HepG2 (cell line): Measurements from ENCODE around the gene C9. TPM values are rescaled to one million over a fixed set of nuclear protein-coding genes. Genes with fewer than 3 reads are reported as not detected.

Source experiments
- DMAP1 ChIP-seq: IDR thresholded peaks from 2 replicates; pipeline ENCODE4 v1.6.1; 2016
- HDAC1 ChIP-seq: sonication (generic); formaldehyde crosslinking; IDR thresholded peaks from 2 replicates; pipeline ENCODE4 v1.5.1; 2020; ENCODE audit warnings: mild to moderate bottlenecking, missing genetic modification reagents
- NPAS2 ChIP-seq: sonication (generic); formaldehyde crosslinking; IDR thresholded peaks from 2 replicates; pipeline ENCODE4 v1.8.0; 2022; ENCODE audit warnings: mild to moderate bottlenecking, missing genetic modification reagents, borderline replicate concordance
- THAP11 ChIP-seq: IDR thresholded peaks from 2 replicates; pipeline ENCODE4 v1.6.1; 2016; ENCODE audit warnings: missing biosample characterization, missing genetic modification reagents
- ZFP36L1 ChIP-seq: sonication (generic); formaldehyde crosslinking; IDR thresholded peaks from 2 replicates; pipeline ENCODE4 v1.8.0; 2022; ENCODE audit warnings: mild to moderate bottlenecking, missing genetic modification reagents, moderate library complexity
- ZNF326 ChIP-seq: sonication (generic); formaldehyde crosslinking; IDR thresholded peaks from 2 replicates; pipeline ENCODE4 v1.4.0; 2020; ENCODE audit warnings: missing genetic modification reagents, borderline replicate concordance
- ZNF331 ChIP-seq: sonication (generic); formaldehyde crosslinking; IDR thresholded peaks from 2 replicates; pipeline ENCODE4 v1.4.0; 2020; ENCODE audit warnings: missing genetic modification reagents
- ZNF558 ChIP-seq: sonication (generic); formaldehyde crosslinking; IDR thresholded peaks from 2 replicates; pipeline ENCODE4 v1.9.0; 2022; ENCODE audit warnings: mild to moderate bottlenecking, missing genetic modification reagents, borderline replicate concordance
- ZNF577 ChIP-seq: sonication (generic); formaldehyde crosslinking; IDR thresholded peaks from 2 replicates; pipeline ENCODE4 v1.4.0; 2020; ENCODE audit warnings: mild to moderate bottlenecking, low read depth, missing genetic modification reagents, borderline replicate concordance
- polyA plus RNA-seq, 8 experiments: library from polyadenylated mRNA; depleted of rRNA in 3 of 8; stranded (reverse) in 7 of 8; unstranded in 1 of 8; fragments of >200 nt; fragmentation: Illumina TruSeq in 4 of 8; extraction: Trizol in 4 of 8; gene quantifications; 2 replicates each; pipeline versions ENCODE4 v1.2.1 to v1.2.3, GENCODE V29; 2011 to 2016; ENCODE audit warnings: low read depth in 4 of 8, missing spikeins in 1 of 8, mixed read lengths in 1 of 8; ENCODE audit not compliant: insufficient read depth in 1 of 8
- total RNA-seq, 5 experiments: library from RNA; depleted of rRNA; stranded (reverse); fragments of >200 nt; fragmentation: Illumina TruSeq; extraction: Trizol; gene quantifications; 2 replicates each; pipeline ENCODE4 v1.2.3, GENCODE V29; 2016; ENCODE audit warnings: low read depth in 1 of 5
- TF ChIP-seq, protein P1 (sequence below), 2 experiments: sonication (generic) in 1 of 2; formaldehyde crosslinking in 1 of 2; IDR thresholded peaks; 2 replicates each; pipeline versions ENCODE4 v1.5.1 to v1.6.1; 2011 to 2020; ENCODE audit warnings: borderline replicate concordance in 1 of 2, low read depth in 1 of 2, low read length in 1 of 2, mild to moderate bottlenecking in 1 of 2, missing genetic modification reagents in 1 of 2, moderate library complexity in 1 of 2
- TF ChIP-seq, protein P2 (sequence below): sonication (generic); formaldehyde crosslinking; IDR thresholded peaks from 2 replicates; pipeline ENCODE4 v1.8.0; 2022; ENCODE audit warnings: mild to moderate bottlenecking, missing genetic modification reagents, borderline replicate concordance
- TF ChIP-seq, protein P3 (sequence below): sonication (generic); formaldehyde crosslinking; IDR thresholded peaks from 2 replicates; pipeline ENCODE4 v1.8.0; 2022; ENCODE audit warnings: missing genetic modification reagents, mild to moderate bottlenecking, borderline replicate concordance
- TF ChIP-seq, protein P4 (sequence below): sonication (generic); formaldehyde crosslinking; IDR thresholded peaks from 2 replicates; pipeline ENCODE4 v1.4.0; 2020; ENCODE audit warnings: missing genetic modification reagents; ENCODE audit errors: not compliant biosample characterization

Gene C9
- total and polyA plus RNA-seq, 2 of the 13 experiments (the other 11 are each of a cell fraction or from before 2014, with no cell fraction given) = not detected

DNA sequence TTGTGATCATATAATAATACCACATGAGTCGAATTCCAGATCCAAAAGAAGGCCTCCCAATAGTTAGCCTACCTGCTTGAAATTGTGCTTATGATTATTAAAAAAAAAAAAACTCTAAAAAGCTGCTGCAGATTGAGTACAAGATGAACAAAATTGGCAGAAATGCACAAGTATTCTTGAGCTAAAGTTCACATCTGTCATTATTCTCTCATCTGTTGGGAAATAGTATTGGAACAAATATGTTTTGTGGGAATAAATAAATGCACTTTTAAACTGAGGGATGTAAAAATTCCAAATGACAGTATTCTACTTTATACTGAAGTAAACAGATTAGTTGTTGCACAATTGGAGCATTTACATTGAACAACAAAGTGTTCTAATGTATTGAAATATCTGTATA lies 44.7 kb upstream of the C9 start (continued):
- TF ChIP-seq, protein P1, sequence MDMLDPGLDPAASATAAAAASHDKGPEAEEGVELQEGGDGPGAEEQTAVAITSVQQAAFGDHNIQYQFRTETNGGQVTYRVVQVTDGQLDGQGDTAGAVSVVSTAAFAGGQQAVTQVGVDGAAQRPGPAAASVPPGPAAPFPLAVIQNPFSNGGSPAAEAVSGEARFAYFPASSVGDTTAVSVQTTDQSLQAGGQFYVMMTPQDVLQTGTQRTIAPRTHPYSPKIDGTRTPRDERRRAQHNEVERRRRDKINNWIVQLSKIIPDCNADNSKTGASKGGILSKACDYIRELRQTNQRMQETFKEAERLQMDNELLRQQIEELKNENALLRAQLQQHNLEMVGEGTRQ (IDR thresholded peaks at IDR 0.05; ENCODE audit: low read depth, low read length) = no peak
- TF ChIP-seq, protein P1 (CRISPR knock-in tag; IDR thresholded peaks at IDR 0.05; ENCODE audit: borderline replicate concordance) = no peak
- TF ChIP-seq HDAC1 (no peak), ZFP36L1 (CRISPR knock-in tag) (no peak), NPAS2 (CRISPR knock-in tag) (no peak), ZNF331 (CRISPR knock-in tag) (no peak), DMAP1 (CRISPR knock-in tag) (no peak), ZNF558 (no peak), ZNF326 (no peak), THAP11 (no peak), ZNF577 (no peak)
- TF ChIP-seq, protein P2, sequence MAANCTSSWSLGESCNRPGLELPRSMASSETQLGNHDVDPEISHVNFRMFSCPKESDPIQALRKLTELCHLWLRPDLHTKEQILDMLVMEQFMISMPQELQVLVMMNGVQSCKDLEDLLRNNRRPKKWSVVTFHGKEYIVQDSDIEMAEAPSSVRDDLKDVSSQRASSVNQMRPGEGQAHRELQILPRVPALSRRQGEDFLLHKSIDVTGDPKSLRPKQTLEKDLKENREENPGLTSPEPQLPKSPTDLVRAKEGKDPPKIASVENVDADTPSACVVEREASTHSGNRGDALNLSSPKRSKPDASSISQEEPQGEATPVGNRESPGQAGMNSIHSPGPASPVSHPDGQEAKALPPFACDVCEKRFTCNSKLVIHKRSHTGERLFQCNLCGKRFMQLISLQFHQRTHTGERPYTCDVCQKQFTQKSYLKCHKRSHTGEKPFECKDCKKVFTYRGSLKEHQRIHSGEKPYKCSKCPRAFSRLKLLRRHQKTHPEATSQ (CRISPR knock-in tag) = no peak
- TF ChIP-seq, protein P3, sequence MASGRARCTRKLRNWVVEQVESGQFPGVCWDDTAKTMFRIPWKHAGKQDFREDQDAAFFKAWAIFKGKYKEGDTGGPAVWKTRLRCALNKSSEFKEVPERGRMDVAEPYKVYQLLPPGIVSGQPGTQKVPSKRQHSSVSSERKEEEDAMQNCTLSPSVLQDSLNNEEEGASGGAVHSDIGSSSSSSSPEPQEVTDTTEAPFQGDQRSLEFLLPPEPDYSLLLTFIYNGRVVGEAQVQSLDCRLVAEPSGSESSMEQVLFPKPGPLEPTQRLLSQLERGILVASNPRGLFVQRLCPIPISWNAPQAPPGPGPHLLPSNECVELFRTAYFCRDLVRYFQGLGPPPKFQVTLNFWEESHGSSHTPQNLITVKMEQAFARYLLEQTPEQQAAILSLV = no peak
- TF ChIP-seq, protein P4, sequence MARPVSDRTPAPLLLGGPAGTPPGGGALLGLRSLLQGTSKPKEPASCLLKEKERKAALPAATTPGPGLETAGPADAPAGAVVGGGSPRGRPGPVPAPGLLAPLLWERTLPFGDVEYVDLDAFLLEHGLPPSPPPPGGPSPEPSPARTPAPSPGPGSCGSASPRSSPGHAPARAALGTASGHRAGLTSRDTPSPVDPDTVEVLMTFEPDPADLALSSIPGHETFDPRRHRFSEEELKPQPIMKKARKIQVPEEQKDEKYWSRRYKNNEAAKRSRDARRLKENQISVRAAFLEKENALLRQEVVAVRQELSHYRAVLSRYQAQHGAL (CRISPR knock-in tag) = no peak
